ENCODE results near the gene NCBP3. TPM values are rescaled to one million over a fixed set of nuclear protein-coding genes. Genes with fewer than 3 reads are reported as not detected.

The NCBP3 gene
- total and polyA plus RNA-seq, 12 donors = 11.0 to 36.6 (median 23.0) TPM

- no peaks in the 10 kb centered on the region for H3K4me1 ChIP-seq (replicated peaks in 1 of 2)
- WGBS, 4 donors = 87 to 90% (median 89%) methylated on average over 8 of the region's 8 CpGs
- no peaks in the 10 kb centered on the region for H3K27me3 ChIP-seq
- no peaks in the 10 kb centered on the region for H3K9me3 ChIP-seq (replicated peaks in 1 of 3)
- H3K27ac ChIP-seq = no peak overlapping the region
- intact Hi-C loops (cut with DNase I) = no loop called here
- H3K4me3 ChIP-seq = no peak overlapping the region
- H3K36me3 ChIP-seq (replicated peaks in 1 of 2) = no peaks in the 10 kb centered on the region
- no peak for DNase-seq
- TF ChIP-seq POLR2A (IDR thresholded peaks at IDR 0.05) (no peak), CTCF (IDR thresholded peaks at IDR 0.05) (no peak)
Observed at GRCh38 chr17:3782751-3783150, 63.3 kb downstream of the NCBP3 start.

DNA sequence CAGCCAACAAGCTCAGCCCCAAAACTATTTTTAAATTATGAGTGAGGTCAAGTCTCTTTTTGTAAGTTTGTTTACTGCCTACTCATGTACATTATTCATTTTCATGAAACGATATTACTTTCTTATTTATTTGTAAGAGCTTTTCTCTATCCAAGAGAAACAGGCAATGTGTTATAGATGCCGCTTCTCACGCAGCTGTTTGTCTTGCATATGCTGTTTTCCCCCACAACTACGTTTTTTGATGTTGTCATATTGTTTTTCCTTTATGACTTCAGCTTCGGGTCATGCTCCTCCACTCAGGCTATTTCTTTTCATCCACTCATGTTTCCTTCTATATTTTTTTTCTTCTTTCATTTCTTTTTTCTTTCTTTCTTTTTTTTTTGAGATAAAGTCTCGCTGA, 65.1 kb downstream of the NCBP3 start:
- H3K4me3 ChIP-seq = no peak overlapping the region
- no peak for DNase-seq
- H3K27ac ChIP-seq = no peak overlapping the region
- WGBS, 4 donors = 66 to 73% (median 71%) methylated on average over 6 of the region's 6 CpGs
- no peaks in the 10 kb centered on the region for H3K27me3 ChIP-seq
- H3K4me1 ChIP-seq (replicated peaks in 1 of 2) = no peaks in the 10 kb centered on the region
- intact Hi-C loops (cut with DNase I) = no loop called here
- H3K9me3 ChIP-seq (replicated peaks in 1 of 3) = no peaks in the 10 kb centered on the region
- TF ChIP-seq POLR2A (IDR thresholded peaks at IDR 0.05) (no peak), CTCF (IDR thresholded peaks at IDR 0.05) (no peak)
- H3K36me3 ChIP-seq (replicated peaks in 1 of 2) = no peaks in the 10 kb centered on the region

- no peak overlapping the region for H3K27ac ChIP-seq
- TF ChIP-seq POLR2A (IDR thresholded peaks at IDR 0.05) = no peak
- TF ChIP-seq CTCF (IDR thresholded peaks at IDR 0.05) = no peak
- H3K27me3 ChIP-seq = no peaks in the 10 kb centered on the region
- no peaks in the 10 kb centered on the region for H3K36me3 ChIP-seq (replicated peaks in 1 of 2)
- no peak overlapping the region for H3K4me3 ChIP-seq
- peak in 1 of 7 donors; percentile 7 for DNase-seq
- intact Hi-C loops (cut with DNase I) = no loop called here
- 86 to 92% (median 90%) methylated on average over 14 to 20 of the region's 20 CpGs for WGBS, 4 donors
- no peaks in the 10 kb centered on the region for H3K9me3 ChIP-seq (replicated peaks in 1 of 3)
- no peaks in the 10 kb centered on the region for H3K4me1 ChIP-seq (replicated peaks in 1 of 2)
Observed at GRCh38 chr17:3777366-3778120, 68.5 kb downstream of the NCBP3 start.

- H3K9me3 ChIP-seq (replicated peaks in 1 of 3) = no peaks in the 10 kb centered on the region
- no peaks in the 10 kb centered on the region for H3K4me1 ChIP-seq (replicated peaks in 1 of 2)
- TF ChIP-seq POLR2A (IDR thresholded peaks at IDR 0.05) (no peak), CTCF (IDR thresholded peaks at IDR 0.05) (no peak)
- no peaks in the 10 kb centered on the region for H3K36me3 ChIP-seq (replicated peaks in 1 of 2)
- 84 to 100% (median 91%) methylated on average over 3 of the region's 3 CpGs for WGBS, 4 donors
- no peaks in the 10 kb centered on the region for H3K27me3 ChIP-seq
- H3K27ac ChIP-seq = no peak overlapping the region
- intact Hi-C loops (cut with DNase I) = no loop called here
- no peak for DNase-seq
- no peak overlapping the region for H3K4me3 ChIP-seq
Observed at GRCh38 chr17:3773966-3774365, 72.1 kb downstream of the NCBP3 start.
